Neutrophil (primary cell): ENCODE results near the gene ZNF213.
"Not testable (repeated sequence)": the region's sequence is repeated elsewhere in the genome, so short reads cannot be mapped to it uniquely, and the experiment has no call there.

ENCODE experiments used
- H3K27ac ChIP-seq: fragments of 200-600 bp; sonication (generic); 2 replicates; pipeline ENCODE4 v1.5.1; 2016; ENCODE audit warnings: mild to moderate bottlenecking, moderate library complexity
- H3K27me3 ChIP-seq: fragments of 200-600 bp; sonication (generic); 2 replicates; pipeline ENCODE4 v1.6.0; 2016; ENCODE audit warnings: mild to moderate bottlenecking
- H3K36me3 ChIP-seq: fragments of 200-600 bp; sonication (generic); 2 replicates; pipeline ENCODE4 v1.5.1; 2017
- H3K4me1 ChIP-seq, 2 experiments: fragments of 200-600 bp in 1 of 2; sonication (generic) in 1 of 2; 1 replicate in 1 of 2; 2 replicates in 1 of 2; pipeline versions ENCODE4 v1.5.1 to v1.6.1; 2013 to 2016; ENCODE audit warnings: low read depth in 1 of 2, low read length in 1 of 2, mild to moderate bottlenecking in 1 of 2, moderate library complexity in 1 of 2; ENCODE audit not compliant: control insufficient read depth in 1 of 2, insufficient read depth in 1 of 2
- H3K4me3 ChIP-seq, 2 experiments: fragments of 200-600 bp in 1 of 2; sonication (generic) in 1 of 2; 1 replicate in 1 of 2; 2 replicates in 1 of 2; pipeline ENCODE4 v1.5.1; 2013 to 2016; ENCODE audit warnings: low read depth in 1 of 2, low read length in 1 of 2, mild to moderate bottlenecking in 1 of 2, moderate library complexity in 1 of 2
- H3K9me3 ChIP-seq: fragments of 200-600 bp; sonication (generic); 2 replicates; pipeline ENCODE4 v1.5.1; 2016
- CTCF ChIP-seq: fragments of 200-600 bp; sonication (generic); IDR thresholded peaks from 2 replicates; pipeline ENCODE4 v1.5.1; 2016; ENCODE audit warnings: antibody characterized with exemption

ZNF213 gene

GRCh38 chr16:3138342-3138741, 3.5 kb downstream of the ZNF213 start:
- no peak for TF ChIP-seq CTCF
- no peak overlapping the region for H3K4me3 ChIP-seq
- no peak overlapping the region for H3K27ac ChIP-seq
- peaks cover 22 to 23% of the 10 kb centered on the region in 2 experiments for H3K4me1 ChIP-seq
- H3K27me3 ChIP-seq: no peaks in the 10 kb centered on the region
- H3K36me3 ChIP-seq: peaks cover 64% of the 10 kb centered on the region
- H3K9me3 ChIP-seq: no peaks in the 10 kb centered on the region

- H3K27me3 ChIP-seq: no peaks in the 10 kb centered on the region
- no peak for TF ChIP-seq CTCF
- no peak overlapping the region for H3K4me3 ChIP-seq
- no peak overlapping the region for H3K27ac ChIP-seq
- H3K4me1 ChIP-seq: peaks cover 16 to 17% of the 10 kb centered on the region in 2 experiments
- H3K9me3 ChIP-seq: no peaks in the 10 kb centered on the region
- peaks cover 64% of the 10 kb centered on the region for H3K36me3 ChIP-seq
Measured at GRCh38 chr16:3138823-3139426, 4.1 kb downstream of the ZNF213 start.

- not testable (repeated sequence) for H3K27ac ChIP-seq, H3K9me3 ChIP-seq, H3K27me3 ChIP-seq, H3K4me3 ChIP-seq
- peaks cover 12% of the 10 kb centered on the region in 2 experiments for H3K4me1 ChIP-seq
- peaks cover 64% of the 10 kb centered on the region for H3K36me3 ChIP-seq
Measured at GRCh38 chr16:3139561-3139960, 4.7 kb downstream of the ZNF213 start.

GRCh38 chr16:3140603-3141427, 6.0 kb downstream of the ZNF213 start:
- no peaks in the 10 kb centered on the region for H3K27me3 ChIP-seq
- no peak overlapping the region for H3K4me3 ChIP-seq
- H3K36me3 ChIP-seq: peaks cover 64% of the 10 kb centered on the region
- H3K4me1 ChIP-seq: peaks cover 4 to 5% of the 10 kb centered on the region in 2 experiments
- H3K9me3 ChIP-seq: no peaks in the 10 kb centered on the region
- no peak for TF ChIP-seq CTCF
- no peak overlapping the region for H3K27ac ChIP-seq

- Histone ChIP-seq H3K4me1 (no peaks in the 10 kb centered on the region), H3K27ac (no peak overlapping the region), H3K36me3 (peaks cover 64% of the 10 kb centered on the region), H3K9me3 (no peaks in the 10 kb centered on the region), H3K27me3 (no peaks in the 10 kb centered on the region), H3K4me3 (no peak overlapping the region)
- no peak for TF ChIP-seq CTCF
Measured at GRCh38 chr16:3141781-3142311, 7.0 kb downstream of the ZNF213 start.

- Histone ChIP-seq H3K27ac (no peak overlapping the region), H3K9me3 (no peaks in the 10 kb centered on the region), H3K4me3 (no peak overlapping the region), H3K36me3 (peaks cover 59% of the 10 kb centered on the region), H3K27me3 (no peaks in the 10 kb centered on the region), H3K4me1 (no peaks in the 10 kb centered on the region)
- no peak for TF ChIP-seq CTCF
Measured at GRCh38 chr16:3142327-3142726, 7.5 kb downstream of the ZNF213 start.
